Measurements from ENCODE around the gene RCBTB1.

RCBTB1 gene

DNA sequence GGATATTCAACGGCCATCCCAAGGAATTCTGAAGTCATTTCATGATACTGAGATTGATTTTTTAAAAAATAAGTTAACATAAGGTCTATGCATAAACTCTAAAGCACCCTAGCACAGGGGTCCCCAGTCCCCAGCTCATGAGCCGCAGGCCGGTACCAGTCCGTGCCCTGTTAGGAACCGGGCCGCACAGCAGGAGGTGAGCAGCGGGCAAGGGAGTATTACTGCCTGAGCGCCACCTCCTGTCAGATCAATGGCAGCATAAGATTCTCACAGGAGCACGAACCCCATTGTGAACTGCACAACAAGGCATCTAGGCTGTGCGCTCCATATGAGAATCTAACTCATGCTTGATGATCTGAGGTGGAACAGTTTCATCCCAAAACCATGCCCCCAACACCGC lies 31.0 kb downstream of the RCBTB1 start:
- ATAC-seq (no peak), DNase-seq (no peak)
- Mint-ChIP-seq H3K27me3 (no peaks in the 10 kb centered on the region), H3K9me3 (no peaks in the 10 kb centered on the region), H3K4me3 (no peak overlapping the region), H3K27ac (no peak overlapping the region), H3K4me1 (no peaks in the 10 kb centered on the region), H3K36me3 (ENCODE audit: low read depth) (peaks cover 34% of the 10 kb centered on the region)

DNA sequence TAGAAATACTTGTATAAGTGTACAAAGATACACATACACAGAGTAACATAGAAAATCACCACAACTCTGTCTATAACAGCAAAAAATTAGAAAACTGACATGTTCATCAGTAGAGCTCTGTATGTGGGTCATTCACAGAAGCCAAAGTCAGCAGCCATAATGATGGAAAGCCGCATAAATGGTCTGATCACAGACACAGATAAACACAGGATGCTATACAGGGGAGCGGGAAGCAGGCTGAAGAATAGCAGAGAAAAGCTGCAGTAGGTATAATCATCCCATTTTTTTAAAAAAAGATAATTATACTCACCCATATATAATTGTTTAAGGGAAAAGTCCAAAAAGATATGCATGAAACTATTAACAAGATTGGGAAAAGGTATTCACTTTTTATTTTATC lies 31.5 kb downstream of the RCBTB1 start:
- H3K27ac Mint-ChIP-seq, result no peak overlapping the region
- no peaks in the 10 kb centered on the region for H3K4me1 Mint-ChIP-seq
- no peak overlapping the region for H3K4me3 Mint-ChIP-seq
- H3K36me3 Mint-ChIP-seq (ENCODE audit: low read depth), result peaks cover 32% of the 10 kb centered on the region
- ATAC-seq (no peak), DNase-seq (no peak)
- H3K9me3 Mint-ChIP-seq, result no peaks in the 10 kb centered on the region
- H3K27me3 Mint-ChIP-seq, result no peaks in the 10 kb centered on the region

DNA sequence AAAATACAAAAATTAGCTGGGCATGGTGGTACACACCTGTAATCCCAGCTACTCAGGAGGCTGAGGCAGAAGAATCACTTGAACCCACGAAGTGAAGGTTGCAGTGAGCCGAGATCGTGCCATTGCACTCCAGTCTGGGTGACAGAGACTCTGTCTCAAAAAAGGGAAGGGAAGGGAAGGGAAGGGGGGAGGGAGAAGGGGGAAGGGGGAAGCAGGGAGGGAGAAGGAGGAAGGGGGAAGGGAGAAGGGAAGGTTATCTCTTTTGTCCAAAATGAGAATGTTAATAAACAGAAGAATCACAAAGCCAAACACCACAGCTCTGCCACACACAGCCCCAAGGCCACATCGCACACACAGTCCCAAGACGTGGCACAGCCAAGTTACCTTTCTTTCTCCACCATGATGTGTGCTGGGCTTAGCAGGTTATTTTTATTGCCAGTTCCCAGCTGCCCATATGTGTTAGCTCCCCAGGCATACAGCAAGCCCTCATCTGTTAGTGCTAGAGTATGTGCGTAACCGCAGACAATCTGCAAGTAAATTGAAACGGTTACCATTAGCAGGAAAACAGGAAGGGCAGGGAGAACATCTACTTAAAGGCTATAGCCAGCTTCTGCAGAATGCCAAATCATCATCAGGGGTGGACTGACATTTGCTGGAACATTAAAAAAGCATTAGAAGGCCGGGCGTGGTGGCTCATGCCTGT lies 34.3 kb downstream of the RCBTB1 start:
- H3K4me3 Mint-ChIP-seq, result no peak overlapping the region
- peaks cover 33% of the 10 kb centered on the region for H3K36me3 Mint-ChIP-seq (ENCODE audit: low read depth)
- H3K9me3 Mint-ChIP-seq, result no peaks in the 10 kb centered on the region
- H3K27me3 Mint-ChIP-seq, result no peaks in the 10 kb centered on the region
- ATAC-seq, result no peak
- no peak overlapping the region for H3K27ac Mint-ChIP-seq
- H3K4me1 Mint-ChIP-seq, result no peaks in the 10 kb centered on the region
- no peak for DNase-seq

GRCh38 chr13:49549289-49549688 lies 36.1 kb downstream of the RCBTB1 start:
- no peaks in the 10 kb centered on the region for H3K27me3 Mint-ChIP-seq
- DNase-seq (no peak), ATAC-seq (no peak)
- H3K9me3 Mint-ChIP-seq, result no peaks in the 10 kb centered on the region
- peaks cover 33% of the 10 kb centered on the region for H3K36me3 Mint-ChIP-seq (ENCODE audit: low read depth)
- no peak overlapping the region for H3K27ac Mint-ChIP-seq
- no peak overlapping the region for H3K4me3 Mint-ChIP-seq
- H3K4me1 Mint-ChIP-seq, result no peaks in the 10 kb centered on the region

DNA sequence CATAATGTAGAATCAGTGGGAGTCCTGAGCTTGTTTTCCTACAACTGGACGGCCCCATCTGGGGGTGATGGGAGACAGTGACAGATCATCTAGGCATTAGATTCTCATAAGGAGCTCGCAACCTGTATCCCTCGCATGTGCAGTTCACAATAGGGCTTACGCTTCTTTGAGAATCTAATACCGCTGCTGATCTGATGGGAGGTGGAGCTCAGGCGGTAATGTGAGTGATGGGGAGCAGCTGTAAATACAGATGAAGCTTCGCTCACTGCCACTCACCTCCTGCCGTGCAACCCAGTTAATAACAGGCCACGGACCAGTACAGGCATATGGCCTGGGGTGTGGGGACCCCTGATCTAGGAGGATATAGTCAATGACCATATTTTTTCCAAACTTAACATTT lies 38.8 kb downstream of the RCBTB1 start:
- DNase-seq, result no peak
- H3K4me3 Mint-ChIP-seq, result no peak overlapping the region
- ATAC-seq, result no peak
- no peaks in the 10 kb centered on the region for H3K9me3 Mint-ChIP-seq
- no peaks in the 10 kb centered on the region for H3K4me1 Mint-ChIP-seq
- no peak overlapping the region for H3K27ac Mint-ChIP-seq
- peaks cover 23% of the 10 kb centered on the region for H3K36me3 Mint-ChIP-seq (ENCODE audit: low read depth)
- no peaks in the 10 kb centered on the region for H3K27me3 Mint-ChIP-seq

- ATAC-seq, result no peak
- H3K27ac Mint-ChIP-seq, result no peak overlapping the region
- H3K4me1 Mint-ChIP-seq, result peaks cover 5% of the 10 kb centered on the region
- peaks cover 27% of the 10 kb centered on the region for H3K36me3 Mint-ChIP-seq (ENCODE audit: low read depth)
- DNase-seq, result no peak
- H3K4me3 Mint-ChIP-seq, result no peak overlapping the region
- H3K9me3 Mint-ChIP-seq, result no peaks in the 10 kb centered on the region
- H3K27me3 Mint-ChIP-seq, result no peaks in the 10 kb centered on the region
These were observed 39.7 kb downstream of the RCBTB1 start for GRCh38 chr13:49545661-49546060.

DNA sequence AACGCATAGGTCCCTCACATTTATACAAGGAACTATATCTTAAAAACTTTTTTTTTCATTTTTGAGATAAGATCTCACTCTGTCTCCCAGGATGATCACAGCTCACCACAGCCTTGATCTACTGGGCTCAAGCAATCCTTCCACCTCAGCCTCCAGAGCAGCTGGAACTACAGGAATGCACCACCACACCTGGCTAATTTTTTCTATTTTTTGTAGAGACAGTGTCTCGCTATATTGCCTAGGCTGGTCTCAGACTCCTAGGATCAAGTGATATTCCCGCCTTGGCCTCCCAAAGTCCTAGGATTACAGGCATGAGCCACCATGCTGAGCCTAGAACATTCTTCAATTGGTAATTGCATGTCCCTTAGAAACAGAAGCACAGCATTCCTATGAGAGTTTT lies 41.7 kb downstream of the RCBTB1 start:
- no peak overlapping the region for H3K4me3 Mint-ChIP-seq
- peaks cover 22% of the 10 kb centered on the region for H3K4me1 Mint-ChIP-seq
- no peak for ATAC-seq
- peaks cover 32% of the 10 kb centered on the region for H3K36me3 Mint-ChIP-seq (ENCODE audit: low read depth)
- DNase-seq, result no peak
- H3K27me3 Mint-ChIP-seq, result no peaks in the 10 kb centered on the region
- no peak overlapping the region for H3K27ac Mint-ChIP-seq
- no peaks in the 10 kb centered on the region for H3K9me3 Mint-ChIP-seq

- peak; percentile 28 for ATAC-seq
- Mint-ChIP-seq H3K27ac (peak overlapping the region; percentile 41), H3K36me3 (ENCODE audit: low read depth) (peaks cover 25% of the 10 kb centered on the region), H3K4me1 (peaks cover 22% of the 10 kb centered on the region), H3K4me3 (peak overlapping the region; percentile 50), H3K27me3 (no peaks in the 10 kb centered on the region), H3K9me3 (no peaks in the 10 kb centered on the region)
- no peak for DNase-seq
These were observed 44.8 kb downstream of the RCBTB1 start for GRCh38 chr13:49540552-49540951.

DNA sequence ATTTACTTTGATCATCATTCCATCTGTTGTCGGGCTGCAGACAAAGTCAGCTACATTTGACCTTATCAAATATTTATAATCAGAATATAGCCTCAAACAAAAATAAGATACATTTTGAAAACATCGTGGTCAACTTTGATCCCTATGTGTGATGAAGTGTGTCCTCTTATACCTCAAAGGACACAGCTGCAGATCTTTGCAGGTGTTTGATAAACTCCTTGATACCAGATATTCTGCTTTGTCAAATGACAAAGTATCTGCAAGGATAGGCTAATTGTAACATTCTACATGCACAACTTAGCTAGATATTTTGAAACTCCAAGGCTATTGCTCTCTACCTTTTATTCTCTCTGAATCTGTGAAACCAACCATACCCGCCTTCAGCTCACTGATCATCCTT lies 45.6 kb downstream of the RCBTB1 start:
- Mint-ChIP-seq H3K27me3 (no peaks in the 10 kb centered on the region), H3K27ac (peak overlapping the region; percentile 49), H3K9me3 (no peaks in the 10 kb centered on the region), H3K4me1 (peaks cover 22% of the 10 kb centered on the region), H3K36me3 (ENCODE audit: low read depth) (peaks cover 25% of the 10 kb centered on the region), H3K4me3 (no peak overlapping the region)
- DNase-seq (no peak), ATAC-seq (no peak)

DNA sequence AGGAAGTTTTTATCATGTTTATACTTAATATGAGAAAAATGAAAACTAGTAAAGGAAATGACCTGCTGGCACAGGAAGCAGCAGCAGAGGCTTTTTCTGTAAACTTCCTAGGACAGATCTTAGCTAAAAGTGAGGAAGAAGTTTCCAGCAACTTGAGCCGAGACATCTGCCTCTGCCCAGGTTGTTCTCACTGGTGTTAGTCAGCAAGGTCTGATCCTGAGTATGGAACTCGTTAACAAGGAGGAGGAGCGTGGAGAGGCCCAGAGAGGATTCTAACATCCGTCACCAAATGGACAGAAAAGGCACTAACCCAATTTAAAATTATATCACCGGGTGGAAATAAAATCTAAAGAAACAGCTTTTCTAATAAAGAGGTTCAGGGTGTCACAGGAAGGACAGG lies 46.0 kb downstream of the RCBTB1 start:
- no peak overlapping the region for H3K4me3 Mint-ChIP-seq
- no peak for DNase-seq
- peaks cover 22% of the 10 kb centered on the region for H3K4me1 Mint-ChIP-seq
- no peak for ATAC-seq
- H3K27me3 Mint-ChIP-seq, result no peaks in the 10 kb centered on the region
- peaks cover 22% of the 10 kb centered on the region for H3K36me3 Mint-ChIP-seq (ENCODE audit: low read depth)
- H3K27ac Mint-ChIP-seq, result peak overlapping the region; percentile 49
- no peaks in the 10 kb centered on the region for H3K9me3 Mint-ChIP-seq

DNA sequence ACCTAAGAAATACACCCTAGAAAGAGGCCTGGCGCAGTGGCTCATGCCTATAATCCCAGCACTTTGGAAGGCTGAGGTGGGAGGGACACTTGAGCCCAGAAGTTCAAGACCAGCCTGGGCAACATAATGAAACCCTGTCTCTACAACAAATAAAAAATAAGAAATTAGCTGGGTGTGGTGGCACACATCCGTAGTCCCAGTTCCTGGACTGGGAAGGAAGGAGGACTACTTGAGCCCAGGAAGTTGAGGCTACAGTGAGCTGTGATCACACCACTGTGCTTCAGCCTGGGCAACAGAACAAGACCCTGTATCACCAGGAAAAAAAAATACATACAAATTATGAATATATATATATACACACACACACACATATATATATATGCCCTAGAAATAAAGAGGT lies 47.0 kb downstream of the RCBTB1 start:
- Mint-ChIP-seq H3K36me3 (ENCODE audit: low read depth) (peaks cover 28% of the 10 kb centered on the region), H3K27me3 (no peaks in the 10 kb centered on the region), H3K27ac (no peak overlapping the region), H3K4me3 (no peak overlapping the region), H3K9me3 (no peaks in the 10 kb centered on the region), H3K4me1 (peaks cover 25% of the 10 kb centered on the region)
- ATAC-seq (no peak), DNase-seq (no peak)

- no peak for ATAC-seq
- Mint-ChIP-seq H3K36me3 (ENCODE audit: low read depth) (peaks cover 28% of the 10 kb centered on the region), H3K9me3 (no peaks in the 10 kb centered on the region), H3K4me1 (peaks cover 32% of the 10 kb centered on the region), H3K27ac (no peak overlapping the region), H3K4me3 (no peak overlapping the region), H3K27me3 (no peaks in the 10 kb centered on the region)
- DNase-seq, result no peak
These were observed 49.0 kb downstream of the RCBTB1 start for GRCh38 chr13:49536144-49536873.

DNA sequence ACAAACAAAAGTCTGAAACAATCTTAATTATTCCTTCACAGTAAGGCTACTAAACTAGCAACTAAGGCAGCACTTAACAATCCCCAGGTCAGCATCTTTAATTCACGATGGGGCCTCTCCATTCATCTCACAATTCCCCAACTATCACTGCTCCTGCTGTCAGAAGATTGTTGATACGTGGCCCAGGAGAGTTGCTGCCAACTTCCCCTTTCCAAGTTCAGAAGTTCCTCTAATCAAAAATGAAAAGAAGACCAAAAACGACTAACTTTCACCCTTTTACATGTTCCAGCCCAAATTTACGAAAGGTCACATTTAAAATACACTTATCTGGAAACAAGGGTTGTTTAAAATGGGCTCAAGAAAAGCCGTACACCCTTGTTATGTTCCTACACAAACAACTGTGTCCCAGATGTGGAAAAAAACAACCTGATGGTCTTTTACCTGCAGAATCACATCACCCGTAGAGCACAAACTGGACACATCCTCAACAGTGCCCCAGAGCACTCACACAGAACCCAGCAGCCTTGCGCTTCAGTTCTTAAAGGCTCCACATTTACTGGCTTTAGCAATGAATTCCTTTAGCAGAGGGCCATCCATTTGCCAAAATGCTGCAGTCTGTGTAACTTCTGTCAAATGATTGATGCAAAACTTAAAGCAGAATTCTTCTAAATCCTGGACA lies 51.6 kb downstream of the RCBTB1 start:
- peaks cover 15% of the 10 kb centered on the region for H3K4me1 Mint-ChIP-seq
- no peak overlapping the region for H3K4me3 Mint-ChIP-seq
- H3K36me3 Mint-ChIP-seq (ENCODE audit: low read depth), result peaks cover 25% of the 10 kb centered on the region

GRCh38 chr13:49533011-49533410 lies 52.3 kb downstream of the RCBTB1 start:
- no peaks in the 10 kb centered on the region for H3K9me3 Mint-ChIP-seq
- ATAC-seq (no peak), DNase-seq (no peak)
- peaks cover 26% of the 10 kb centered on the region for H3K36me3 Mint-ChIP-seq (ENCODE audit: low read depth)
- peaks cover 15% of the 10 kb centered on the region for H3K4me1 Mint-ChIP-seq
- no peak overlapping the region for H3K27ac Mint-ChIP-seq
- no peak overlapping the region for H3K4me3 Mint-ChIP-seq
- no peaks in the 10 kb centered on the region for H3K27me3 Mint-ChIP-seq

More for the DNA sequence above, 51.6 kb downstream of the RCBTB1 start:
- no peaks in the 10 kb centered on the region for H3K9me3 Mint-ChIP-seq
- H3K27me3 Mint-ChIP-seq, result no peaks in the 10 kb centered on the region
- ATAC-seq (no peak), DNase-seq (no peak)
- H3K27ac Mint-ChIP-seq, result no peak overlapping the region

GRCh38 chr13:49532593-49532992 lies 52.8 kb downstream of the RCBTB1 start:
- no peak for ATAC-seq

More at GRCh38 chr13:49532593-49532992, 52.8 kb downstream of the RCBTB1 start:
- Mint-ChIP-seq H3K4me3 (no peak overlapping the region), H3K4me1 (peaks cover 15% of the 10 kb centered on the region), H3K27ac (no peak overlapping the region), H3K27me3 (no peaks in the 10 kb centered on the region), H3K9me3 (no peaks in the 10 kb centered on the region), H3K36me3 (ENCODE audit: low read depth) (peaks cover 26% of the 10 kb centered on the region)
- no peak for DNase-seq

Data from activated naive CD8-positive, alpha-beta T cell treated with anti-CD3 and anti-CD28 coated beads, Interleukin-2, amount 50 U/mL, for 24 hours (primary cell).